ENCODE measurements around the gene PADI3. TPM values are rescaled to one million over a fixed set of nuclear protein-coding genes. Genes with fewer than 3 reads are reported as not detected.

The PADI3 gene
- total and polyA plus RNA-seq, 9 of the 15 experiments (the other 6 are each of a cell fraction or from before 2014, with no cell fraction given): not detected

DNA sequence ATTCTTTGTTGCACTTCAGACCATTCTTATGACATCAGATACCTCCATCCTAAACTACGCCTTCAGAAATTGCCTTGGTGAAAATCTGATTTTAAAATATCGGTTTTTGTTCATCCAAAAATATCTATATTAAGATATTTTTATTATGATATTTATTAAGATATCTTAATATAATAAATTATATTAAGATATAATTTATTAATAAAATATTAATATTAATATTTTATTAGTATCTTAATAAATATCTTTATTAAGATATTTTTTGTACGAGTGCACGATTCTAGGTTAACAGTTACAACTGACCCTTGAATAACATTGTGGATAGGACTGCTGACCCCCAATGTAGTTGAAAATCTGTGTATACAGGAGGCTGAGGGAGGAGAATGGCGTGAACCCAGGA is 80.0 kb downstream of the PADI3 start:
- Histone ChIP-seq H3K36me3 (ENCODE audit: control insufficient read depth, insufficient read depth, low read length) (no peaks in the 10 kb centered on the region), H2AFZ (ENCODE audit: low read depth, low read length) (no peak overlapping the region), H3K9ac (ENCODE audit: insufficient read depth in 1 of 2, low read depth in 2 of 2, low read length in 2 of 2) (no peak overlapping the region), H3K4me3 (no peak overlapping the region), H3K27me3 (ENCODE audit: control insufficient read depth in 2 of 2, insufficient read depth in 2 of 2, low read length in 2 of 2) (peaks cover 14 to 36% of the 10 kb centered on the region in 2 experiments; a peak in 4 of 5 replicates), H4K20me1 (replicated peaks; ENCODE audit: control insufficient read depth, insufficient read depth, low read length) (no peaks in the 10 kb centered on the region), H3K79me2 (ENCODE audit: control insufficient read depth, insufficient read depth, low read length) (no peaks in the 10 kb centered on the region), H3K4me2 (ENCODE audit: insufficient read depth, low read length) (no peak overlapping the region), H3K9me1 (ENCODE audit: control insufficient read depth, insufficient read depth, low read length) (no peaks in the 10 kb centered on the region), H3K27ac (ENCODE audit: extremely low read depth, low read depth, low read length) (no peak overlapping the region), H3K4me1 (replicated peaks in 1 of 2; ENCODE audit: control insufficient read depth in 2 of 2, insufficient read depth in 2 of 2, low read length in 2 of 2) (no peaks in the 10 kb centered on the region; a peak in 1 of 5 replicates), H3K9me3 (replicated peaks; ENCODE audit: control insufficient read depth, insufficient read depth, low read depth, low read length) (no peaks in the 10 kb centered on the region; the same call in 1 of the 2 replicates)
- FAIRE-seq (no peak), DNase-seq (ENCODE audit: extremely low read depth in 1 of 4, low spot score in 3 of 4) (no peak), ATAC-seq (no peak)
- in situ Hi-C loops (cut with MboI) (no loop called here), intact Hi-C loops (cut with micrococcal nuclease) (no loop called here)
- 5% methylated on average over 5 of the region's 5 CpGs for WGBS (ENCODE audit: insufficient coverage, low coverage, missing lambda C conversion rate)
- TF ChIP-seq DACH1 (IDR thresholded peaks at IDR 0.05; ENCODE audit: partially characterized antibody): peak; percentile 18
- no peak for TF ChIP-seq ARNT (IDR thresholded peaks at IDR 0.05)
- ChIA-PET CTCF (ENCODE audit: low intra/inter-chr PET ratio) (no interaction called here), POLR2A (no interaction called here)
- no TSS peak for BruUV-seq (replicated peaks)

GRCh38 chr1:17329610-17330009 is 80.7 kb downstream of the PADI3 start:
- intact Hi-C loops (cut with micrococcal nuclease): loop anchor here (10.0 kb wide), 2 partner anchors 155 to 275 kb away; partner anchors contain the start of gene SDHB
- TF ChIP-seq TRIM28 (IDR thresholded peaks at IDR 0.05) (0 out of 2 replicates have a peak, but pooled peaks have one; percentile 40), CBX3 (IDR thresholded peaks at IDR 0.05; ENCODE audit: borderline replicate concordance in 1 of 2, low read length in 2 of 2) (peak in 1 of 2 experiments; percentile 71; a peak in 1 of 3 replicates), RBM25 (IDR thresholded peaks at IDR 0.05; ENCODE audit: low read depth, low read length, severe bottlenecking) (peak; percentile 69), RNF2 (IDR thresholded peaks at IDR 0.05) (no peak), DMBX1 (CRISPR knock-in tag; IDR thresholded peaks at IDR 0.05; ENCODE audit: borderline replicate concordance) (no peak), ARHGAP35 (IDR thresholded peaks at IDR 0.05; ENCODE audit: partially characterized antibody) (no peak), RHOXF2B (CRISPR knock-in tag; conservative IDR thresholded peaks at IDR 0.05) (no peak)
- TF ChIP-seq, protein P1, sequence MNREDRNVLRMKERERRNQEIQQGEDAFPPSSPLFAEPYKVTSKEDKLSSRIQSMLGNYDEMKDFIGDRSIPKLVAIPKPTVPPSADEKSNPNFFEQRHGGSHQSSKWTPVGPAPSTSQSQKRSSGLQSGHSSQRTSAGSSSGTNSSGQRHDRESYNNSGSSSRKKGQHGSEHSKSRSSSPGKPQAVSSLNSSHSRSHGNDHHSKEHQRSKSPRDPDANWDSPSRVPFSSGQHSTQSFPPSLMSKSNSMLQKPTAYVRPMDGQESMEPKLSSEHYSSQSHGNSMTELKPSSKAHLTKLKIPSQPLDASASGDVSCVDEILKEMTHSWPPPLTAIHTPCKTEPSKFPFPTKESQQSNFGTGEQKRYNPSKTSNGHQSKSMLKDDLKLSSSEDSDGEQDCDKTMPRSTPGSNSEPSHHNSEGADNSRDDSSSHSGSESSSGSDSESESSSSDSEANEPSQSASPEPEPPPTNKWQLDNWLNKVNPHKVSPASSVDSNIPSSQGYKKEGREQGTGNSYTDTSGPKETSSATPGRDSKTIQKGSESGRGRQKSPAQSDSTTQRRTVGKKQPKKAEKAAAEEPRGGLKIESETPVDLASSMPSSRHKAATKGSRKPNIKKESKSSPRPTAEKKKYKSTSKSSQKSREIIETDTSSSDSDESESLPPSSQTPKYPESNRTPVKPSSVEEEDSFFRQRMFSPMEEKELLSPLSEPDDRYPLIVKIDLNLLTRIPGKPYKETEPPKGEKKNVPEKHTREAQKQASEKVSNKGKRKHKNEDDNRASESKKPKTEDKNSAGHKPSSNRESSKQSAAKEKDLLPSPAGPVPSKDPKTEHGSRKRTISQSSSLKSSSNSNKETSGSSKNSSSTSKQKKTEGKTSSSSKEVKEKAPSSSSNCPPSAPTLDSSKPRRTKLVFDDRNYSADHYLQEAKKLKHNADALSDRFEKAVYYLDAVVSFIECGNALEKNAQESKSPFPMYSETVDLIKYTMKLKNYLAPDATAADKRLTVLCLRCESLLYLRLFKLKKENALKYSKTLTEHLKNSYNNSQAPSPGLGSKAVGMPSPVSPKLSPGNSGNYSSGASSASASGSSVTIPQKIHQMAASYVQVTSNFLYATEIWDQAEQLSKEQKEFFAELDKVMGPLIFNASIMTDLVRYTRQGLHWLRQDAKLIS (CRISPR knock-in tag; IDR thresholded peaks at IDR 0.05): no peak
- TF ChIP-seq, protein P2, sequence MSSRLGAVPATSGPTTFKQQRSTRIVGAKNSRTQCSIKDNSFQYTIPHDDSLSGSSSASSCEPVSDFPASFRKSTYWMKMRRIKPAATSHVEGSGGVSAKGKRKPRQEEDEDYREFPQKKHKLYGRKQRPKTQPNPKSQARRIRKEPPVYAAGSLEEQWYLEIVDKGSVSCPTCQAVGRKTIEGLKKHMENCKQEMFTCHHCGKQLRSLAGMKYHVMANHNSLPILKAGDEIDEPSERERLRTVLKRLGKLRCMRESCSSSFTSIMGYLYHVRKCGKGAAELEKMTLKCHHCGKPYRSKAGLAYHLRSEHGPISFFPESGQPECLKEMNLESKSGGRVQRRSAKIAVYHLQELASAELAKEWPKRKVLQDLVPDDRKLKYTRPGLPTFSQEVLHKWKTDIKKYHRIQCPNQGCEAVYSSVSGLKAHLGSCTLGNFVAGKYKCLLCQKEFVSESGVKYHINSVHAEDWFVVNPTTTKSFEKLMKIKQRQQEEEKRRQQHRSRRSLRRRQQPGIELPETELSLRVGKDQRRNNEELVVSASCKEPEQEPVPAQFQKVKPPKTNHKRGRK (tag; IDR thresholded peaks at IDR 0.05): no peak
- no peaks in the 10 kb centered on the region; a peak in 1 of 5 replicates for H3K4me1 ChIP-seq (replicated peaks in 1 of 2; ENCODE audit: control insufficient read depth in 2 of 2, insufficient read depth in 2 of 2, low read length in 2 of 2)
- H3K27me3 ChIP-seq (ENCODE audit: control insufficient read depth in 2 of 2, insufficient read depth in 2 of 2, low read length in 2 of 2): peaks cover 14 to 36% of the 10 kb centered on the region in 2 experiments; a peak in 4 of 5 replicates
- H3K9me3 ChIP-seq (replicated peaks; ENCODE audit: control insufficient read depth, insufficient read depth, low read depth, low read length): no peaks in the 10 kb centered on the region; the same call in 1 of the 2 replicates
- no peak overlapping the region for H3K27ac ChIP-seq (ENCODE audit: extremely low read depth, low read depth, low read length)
- no peak for DNase-seq (ENCODE audit: extremely low read depth in 1 of 4, low spot score in 3 of 4)
- in situ Hi-C loops (cut with MboI): loop anchor here (5.0 kb wide), 1 partner anchor 202 kb away; no protein-coding TSS in a partner anchor
- H3K79me2 ChIP-seq (ENCODE audit: control insufficient read depth, insufficient read depth, low read length): no peaks in the 10 kb centered on the region
- no peak for FAIRE-seq
- no peak overlapping the region for H3K9ac ChIP-seq (ENCODE audit: insufficient read depth in 1 of 2, low read depth in 2 of 2, low read length in 2 of 2)
- WGBS (ENCODE audit: insufficient coverage, low coverage, missing lambda C conversion rate): 1% methylated on average over 4 of the region's 4 CpGs
- CTCF ChIA-PET (ENCODE audit: low intra/inter-chr PET ratio): no interaction called here
- no peak overlapping the region for H3K4me3 ChIP-seq
- no TSS peak for BruUV-seq (replicated peaks)
- no peak overlapping the region for H2AFZ ChIP-seq (ENCODE audit: low read depth, low read length)
- ATAC-seq: no peak
- H3K4me2 ChIP-seq (ENCODE audit: insufficient read depth, low read length): no peak overlapping the region
- H4K20me1 ChIP-seq (replicated peaks; ENCODE audit: control insufficient read depth, insufficient read depth, low read length): no peaks in the 10 kb centered on the region
- H3K9me1 ChIP-seq (ENCODE audit: control insufficient read depth, insufficient read depth, low read length): no peaks in the 10 kb centered on the region
- H3K36me3 ChIP-seq (ENCODE audit: control insufficient read depth, insufficient read depth, low read length): no peaks in the 10 kb centered on the region
- POLR2A ChIA-PET: no interaction called here
